C4-2B (cell line): Measurements from ENCODE around the gene CARD6.
"Not testable (repeated sequence)": the region's sequence is repeated elsewhere in the genome, so short reads cannot be mapped to it uniquely, and the experiment has no call there.

Source experiments
- CTCF ChIP-seq: fragments of 450-650 bp; conservative IDR thresholded peaks from 2 replicates; pipeline ENCODE4 v1.5.1; 2017; ENCODE audit warnings: mild to moderate bottlenecking
- ZFX ChIP-seq: fragments of 450-650 bp; IDR thresholded peaks from 2 replicates; pipeline ENCODE4 v1.6.1; 2017

GRCh38 chr5:40794340-40794739, 46.8 kb upstream of the CARD6 start:
- TF ChIP-seq CTCF, ZFX: not testable (repeated sequence)
